ENCODE measurements around the gene TBC1D22A.

- TF ChIP-seq CTCF (IDR thresholded peaks at IDR 0.05 in 4 of 5, conservative IDR thresholded peaks at IDR 0.05 in 1 of 5), result no peak
- TF ChIP-seq POLR2A (IDR thresholded peaks at IDR 0.05), result no peak
Observed at GRCh38 chr22:47171441-47172221, 409.2 kb downstream of the TBC1D22A start.

Data from gastrocnemius medialis (tissue), 4 donors.